CD4-positive, alpha-beta T cell treated with Interferon alpha-2 for 1 hour (primary cell): ENCODE data around the gene ADSS1.

Experiments
- DNase-seq, 2 donors: peaks; one replicate each; pipeline ENCODE4 v3.0.0-alpha.2; 2020 to 2022

The ADSS1 gene

GRCh38 chr14:104751539-104752422 lies 27.8 kb downstream of the ADSS1 start:
- no peak for DNase-seq

GRCh38 chr14:104752423-104752734 lies 28.4 kb downstream of the ADSS1 start:
- DNase-seq: no peak

- DNase-seq: peak; percentile 99
Observed at GRCh38 chr14:104752735-104753527, 28.9 kb downstream of the ADSS1 start, which contains the start of gene SIVA1. SIVA1 (plus strand) TSS chr14:104753147; CDS start chr14:104753202, 55 bp downstream.

GRCh38 chr14:104753528-104754212 lies 29.6 kb downstream of the ADSS1 start:
- DNase-seq: no peak

- DNase-seq: no peak
Observed at GRCh38 chr14:104754213-104754851, 30.3 kb downstream of the ADSS1 start.

- no peak for DNase-seq
Observed at GRCh38 chr14:104755621-104756020, 31.6 kb downstream of the ADSS1 start.

GRCh38 chr14:104756477-104757237 lies 32.6 kb downstream of the ADSS1 start:
- no peak for DNase-seq

GRCh38 chr14:104757238-104757585 lies 33.2 kb downstream of the ADSS1 start:
- no peak for DNase-seq

GRCh38 chr14:104757681-104758392 lies 33.8 kb downstream of the ADSS1 start:
- no peak for DNase-seq

- no peak for DNase-seq
Observed at GRCh38 chr14:104758981-104759969, 35.2 kb downstream of the ADSS1 start.

- no peak for DNase-seq
Observed at GRCh38 chr14:104765517-104765916, 41.5 kb downstream of the ADSS1 start.

GRCh38 chr14:104766256-104766862 lies 42.3 kb downstream of the ADSS1 start:
- DNase-seq: no peak

- no peak for DNase-seq
Observed at GRCh38 chr14:104766863-104767633, 43.0 kb downstream of the ADSS1 start.

- DNase-seq: no peak
Observed at GRCh38 chr14:104767634-104767918, 43.5 kb downstream of the ADSS1 start.

- peak; percentile 87 to 92 for DNase-seq
Observed at GRCh38 chr14:104768437-104769323, 44.7 kb downstream of the ADSS1 start.

- no peak for DNase-seq
Observed at GRCh38 chr14:104769324-104770071, 45.5 kb downstream of the ADSS1 start.

GRCh38 chr14:104770072-104770579 lies 46.1 kb downstream of the ADSS1 start:
- no peak for DNase-seq
